Cardiac fibroblast (primary cell): ENCODE results near the gene SLC13A4.
A peak's percentile ranks its signal among the peaks of the same experiment; 100 is the strongest.

Experiments
- DNase-seq, 2 donors: peaks; one replicate each; pipeline versions ENCODE4 v3.0.0 to v3.0.0-alpha.2; 2010; ENCODE audit warnings: low read depth in 2 of 2
- H3K4me3 ChIP-seq, 2 donors: replicated peaks in 1 of 2; 1 replicate in 1 of 2; 2 replicates in 1 of 2; pipeline ENCODE4 v1.5.1; 2011; ENCODE audit warnings: low read depth in 2 of 2, low read length in 2 of 2, mild to moderate bottlenecking in 2 of 2, moderate library complexity in 1 of 2
- CTCF ChIP-seq: IDR thresholded peaks from one replicate; pipeline ENCODE4 v1.5.1; 2011; ENCODE audit warnings: low read depth, mild to moderate bottlenecking, low read length, inconsistent platforms

Gene SLC13A4

DNA sequence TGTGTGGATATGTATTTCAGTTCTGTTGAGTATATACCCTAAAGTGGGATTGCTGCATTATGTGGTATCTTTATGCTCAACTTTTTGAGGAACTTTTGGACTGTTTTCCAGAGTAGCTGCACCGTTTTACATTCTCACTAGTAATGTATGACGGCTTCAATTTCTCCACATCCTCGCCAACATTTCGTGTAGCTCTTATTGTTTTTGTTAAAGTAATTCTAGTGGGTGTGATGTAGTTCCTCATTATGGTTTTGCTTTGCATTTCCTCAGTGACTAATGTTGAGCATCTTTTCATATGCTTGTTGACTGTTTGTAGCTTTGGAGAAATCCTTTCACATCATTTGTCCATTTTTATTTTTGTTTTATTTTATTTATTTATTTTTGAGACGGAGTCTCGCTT lies 61.1 kb downstream of the SLC13A4 start:
- no peak overlapping the region for H3K4me3 ChIP-seq
- peak in 1 of 2 donors; percentile 7 for DNase-seq
- TF ChIP-seq CTCF, result no peak

DNA sequence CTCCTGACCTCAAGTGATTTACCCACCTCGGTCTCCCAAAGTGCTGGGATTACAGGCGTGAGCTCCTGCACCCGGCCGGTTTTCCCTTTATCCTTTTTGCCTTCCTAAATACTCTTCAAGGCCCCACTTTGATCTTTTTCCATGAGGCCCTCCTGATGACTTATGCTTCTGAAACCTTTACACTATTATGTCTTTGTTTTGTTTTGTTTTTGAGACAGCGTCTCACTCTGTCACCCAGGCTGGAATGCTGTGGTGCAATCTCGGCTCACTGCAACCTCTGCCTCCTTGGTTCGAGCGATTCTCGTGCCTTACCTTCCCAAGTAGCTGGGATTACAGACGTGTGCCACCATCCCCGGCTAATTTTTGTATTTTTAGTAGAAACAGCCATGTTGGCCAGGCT lies 61.8 kb downstream of the SLC13A4 start:
- DNase-seq, result peak in 1 of 2 donors; percentile 69
- no peak for TF ChIP-seq CTCF
- H3K4me3 ChIP-seq, result no peak overlapping the region

- DNase-seq, result no peak
- TF ChIP-seq CTCF, result no peak
- H3K4me3 ChIP-seq, result no peak overlapping the region
These were observed 62.9 kb downstream of the SLC13A4 start for GRCh38 chr7:135665042-135665441.

GRCh38 chr7:135664046-135664589 lies 63.9 kb downstream of the SLC13A4 start:
- peak in 1 of 2 donors; percentile 58 for DNase-seq
- no peak for TF ChIP-seq CTCF
- peak overlapping the region in 1 of 2 donors; percentile 99 for H3K4me3 ChIP-seq

GRCh38 chr7:135662373-135663114 lies 65.4 kb downstream of the SLC13A4 start, which contains the start of gene STMP1:
TSS of gene STMP1 (plus strand) at chr7:135662514.
- peak; percentile 96 to 98 for DNase-seq
- peak; percentile 71 for TF ChIP-seq CTCF

GRCh38 chr7:135662123-135662372 lies 65.9 kb downstream of the SLC13A4 start:
- TF ChIP-seq CTCF, result no peak

More at GRCh38 chr7:135662373-135663114, 65.4 kb downstream of the SLC13A4 start, which contains the start of gene STMP1:
- peak within 1 kb of the TSS; percentile 80 to 99 for H3K4me3 ChIP-seq

More at GRCh38 chr7:135662123-135662372, 65.9 kb downstream of the SLC13A4 start:
- H3K4me3 ChIP-seq, result peak overlapping the region; percentile 28 to 99
- DNase-seq, result no peak
